Omental fat pad (tissue), 4 donors: ENCODE measurements around the gene FLYWCH1. TPM values are rescaled to one million over a fixed set of nuclear protein-coding genes. Genes with fewer than 3 reads are reported as not detected.

ENCODE experiments used
- ATAC-seq: fragments of 150-250 bp; one replicate; pipeline ENCODE4 v1.9.1; 2016; ENCODE audit warnings: mild to moderate bottlenecking, moderate library complexity; ENCODE audit not compliant: low FRiP score
- DNase-seq: peaks from one replicate; pipeline ENCODE4 v3.0.0-alpha.2; 2019; ENCODE audit warnings: low spot score
- CTCF ChIP-seq, 3 donors: fragments of 450-650 bp; IDR thresholded peaks; one replicate each; pipeline ENCODE4 v1.5.1; 2016 to 2017; ENCODE audit warnings: antibody characterized with exemption in 3 of 3, mild to moderate bottlenecking in 3 of 3, moderate library complexity in 2 of 3
- total RNA-seq, 4 donors: library from RNA; depleted of rRNA; stranded (reverse); fragments of >200 nt; gene quantifications; one replicate each; pipeline ENCODE4 v1.1.0, GENCODE V29; 2016

FLYWCH1 gene
- total RNA-seq, 4 donors from 2014 or later, result 14.8 to 45.6 (median 26.6) TPM

GRCh38 chr16:2954656-2955381 is 43.1 kb downstream of the FLYWCH1 start:
- ATAC-seq, result no peak
- TF ChIP-seq CTCF (IDR thresholded peaks at IDR 0.05), result no peak
- no peak for DNase-seq

- DNase-seq (no peak), ATAC-seq (peak; percentile 11)
- no peak for TF ChIP-seq CTCF (IDR thresholded peaks at IDR 0.05)
Measured at GRCh38 chr16:2955438-2955778, 43.7 kb downstream of the FLYWCH1 start.

GRCh38 chr16:2955779-2956578 is 44.2 kb downstream of the FLYWCH1 start:
- no peak for TF ChIP-seq CTCF (IDR thresholded peaks at IDR 0.05)
- no peak for DNase-seq
- peak; percentile 14 for ATAC-seq

GRCh38 chr16:2956579-2956956 is 44.8 kb downstream of the FLYWCH1 start:
- DNase-seq (no peak), ATAC-seq (no peak)
- no peak for TF ChIP-seq CTCF (IDR thresholded peaks at IDR 0.05)

GRCh38 chr16:2959206-2959605 is 47.5 kb downstream of the FLYWCH1 start:
- no peak for DNase-seq
- no peak for TF ChIP-seq CTCF (IDR thresholded peaks at IDR 0.05)
- no peak for ATAC-seq

- DNase-seq (no peak), ATAC-seq (no peak)
- no peak for TF ChIP-seq CTCF (IDR thresholded peaks at IDR 0.05)
Measured at GRCh38 chr16:2960183-2961010, 48.7 kb downstream of the FLYWCH1 start.
